ENCODE data around the gene RPRD1B. TPM values are rescaled to one million over a fixed set of nuclear protein-coding genes. Genes with fewer than 3 reads are reported as not detected.

RPRD1B gene
- total and polyA plus RNA-seq, 2 of the 13 experiments (the other 11 are each of a cell fraction or from before 2014, with no cell fraction given): 31.1 to 41.5 TPM

GRCh38 chr20:37986873-37987601, 46.5 kb upstream of the RPRD1B start (continued):
- TF ChIP-seq ZNF432 (CRISPR knock-in tag; IDR thresholded peaks at IDR 0.05; ENCODE audit: borderline replicate concordance) (no peak), ZNF383 (CRISPR knock-in tag; IDR thresholded peaks at IDR 0.05; ENCODE audit: borderline replicate concordance) (0 out of 2 replicates have a peak, but pooled peaks have one; percentile 19), HNF4G (IDR thresholded peaks at IDR 0.05; ENCODE audit: borderline replicate concordance, low read depth, low read length) (peak; percentile 46), HNF4G (CRISPR knock-in tag; IDR thresholded peaks at IDR 0.05; ENCODE audit: borderline replicate concordance, low read depth) (no peak), ZSCAN21 (CRISPR knock-in tag; IDR thresholded peaks at IDR 0.05; ENCODE audit: borderline replicate concordance) (no peak), ZFX (CRISPR knock-in tag; IDR thresholded peaks at IDR 0.05; ENCODE audit: low read depth) (peak; percentile 71), ZNF543 (CRISPR knock-in tag; IDR thresholded peaks at IDR 0.05) (0 out of 2 replicates have a peak, but pooled peaks have one; percentile 21), ADNP (CRISPR knock-in tag; IDR thresholded peaks at IDR 0.05) (no peak), ZNF430 (CRISPR knock-in tag; IDR thresholded peaks at IDR 0.05) (no peak), DZIP1 (CRISPR knock-in tag; IDR thresholded peaks at IDR 0.05) (no peak)
- TF ChIP-seq, protein P1, sequence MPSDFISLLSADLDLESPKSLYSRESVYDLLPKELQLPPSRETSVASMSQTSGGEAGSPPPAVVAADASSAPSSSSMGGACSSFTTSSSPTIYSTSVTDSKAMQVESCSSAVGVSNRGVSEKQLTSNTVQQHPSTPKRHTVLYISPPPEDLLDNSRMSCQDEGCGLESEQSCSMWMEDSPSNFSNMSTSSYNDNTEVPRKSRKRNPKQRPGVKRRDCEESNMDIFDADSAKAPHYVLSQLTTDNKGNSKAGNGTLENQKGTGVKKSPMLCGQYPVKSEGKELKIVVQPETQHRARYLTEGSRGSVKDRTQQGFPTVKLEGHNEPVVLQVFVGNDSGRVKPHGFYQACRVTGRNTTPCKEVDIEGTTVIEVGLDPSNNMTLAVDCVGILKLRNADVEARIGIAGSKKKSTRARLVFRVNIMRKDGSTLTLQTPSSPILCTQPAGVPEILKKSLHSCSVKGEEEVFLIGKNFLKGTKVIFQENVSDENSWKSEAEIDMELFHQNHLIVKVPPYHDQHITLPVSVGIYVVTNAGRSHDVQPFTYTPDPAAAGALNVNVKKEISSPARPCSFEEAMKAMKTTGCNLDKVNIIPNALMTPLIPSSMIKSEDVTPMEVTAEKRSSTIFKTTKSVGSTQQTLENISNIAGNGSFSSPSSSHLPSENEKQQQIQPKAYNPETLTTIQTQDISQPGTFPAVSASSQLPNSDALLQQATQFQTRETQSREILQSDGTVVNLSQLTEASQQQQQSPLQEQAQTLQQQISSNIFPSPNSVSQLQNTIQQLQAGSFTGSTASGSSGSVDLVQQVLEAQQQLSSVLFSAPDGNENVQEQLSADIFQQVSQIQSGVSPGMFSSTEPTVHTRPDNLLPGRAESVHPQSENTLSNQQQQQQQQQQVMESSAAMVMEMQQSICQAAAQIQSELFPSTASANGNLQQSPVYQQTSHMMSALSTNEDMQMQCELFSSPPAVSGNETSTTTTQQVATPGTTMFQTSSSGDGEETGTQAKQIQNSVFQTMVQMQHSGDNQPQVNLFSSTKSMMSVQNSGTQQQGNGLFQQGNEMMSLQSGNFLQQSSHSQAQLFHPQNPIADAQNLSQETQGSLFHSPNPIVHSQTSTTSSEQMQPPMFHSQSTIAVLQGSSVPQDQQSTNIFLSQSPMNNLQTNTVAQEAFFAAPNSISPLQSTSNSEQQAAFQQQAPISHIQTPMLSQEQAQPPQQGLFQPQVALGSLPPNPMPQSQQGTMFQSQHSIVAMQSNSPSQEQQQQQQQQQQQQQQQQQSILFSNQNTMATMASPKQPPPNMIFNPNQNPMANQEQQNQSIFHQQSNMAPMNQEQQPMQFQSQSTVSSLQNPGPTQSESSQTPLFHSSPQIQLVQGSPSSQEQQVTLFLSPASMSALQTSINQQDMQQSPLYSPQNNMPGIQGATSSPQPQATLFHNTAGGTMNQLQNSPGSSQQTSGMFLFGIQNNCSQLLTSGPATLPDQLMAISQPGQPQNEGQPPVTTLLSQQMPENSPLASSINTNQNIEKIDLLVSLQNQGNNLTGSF (CRISPR knock-in tag; IDR thresholded peaks at IDR 0.05): no peak
- TF ChIP-seq, protein P2, sequence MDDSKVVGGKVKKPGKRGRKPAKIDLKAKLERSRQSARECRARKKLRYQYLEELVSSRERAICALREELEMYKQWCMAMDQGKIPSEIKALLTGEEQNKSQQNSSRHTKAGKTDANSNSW (CRISPR knock-in tag; IDR thresholded peaks at IDR 0.05; ENCODE audit: borderline replicate concordance): no peak
- TF ChIP-seq, protein P3, sequence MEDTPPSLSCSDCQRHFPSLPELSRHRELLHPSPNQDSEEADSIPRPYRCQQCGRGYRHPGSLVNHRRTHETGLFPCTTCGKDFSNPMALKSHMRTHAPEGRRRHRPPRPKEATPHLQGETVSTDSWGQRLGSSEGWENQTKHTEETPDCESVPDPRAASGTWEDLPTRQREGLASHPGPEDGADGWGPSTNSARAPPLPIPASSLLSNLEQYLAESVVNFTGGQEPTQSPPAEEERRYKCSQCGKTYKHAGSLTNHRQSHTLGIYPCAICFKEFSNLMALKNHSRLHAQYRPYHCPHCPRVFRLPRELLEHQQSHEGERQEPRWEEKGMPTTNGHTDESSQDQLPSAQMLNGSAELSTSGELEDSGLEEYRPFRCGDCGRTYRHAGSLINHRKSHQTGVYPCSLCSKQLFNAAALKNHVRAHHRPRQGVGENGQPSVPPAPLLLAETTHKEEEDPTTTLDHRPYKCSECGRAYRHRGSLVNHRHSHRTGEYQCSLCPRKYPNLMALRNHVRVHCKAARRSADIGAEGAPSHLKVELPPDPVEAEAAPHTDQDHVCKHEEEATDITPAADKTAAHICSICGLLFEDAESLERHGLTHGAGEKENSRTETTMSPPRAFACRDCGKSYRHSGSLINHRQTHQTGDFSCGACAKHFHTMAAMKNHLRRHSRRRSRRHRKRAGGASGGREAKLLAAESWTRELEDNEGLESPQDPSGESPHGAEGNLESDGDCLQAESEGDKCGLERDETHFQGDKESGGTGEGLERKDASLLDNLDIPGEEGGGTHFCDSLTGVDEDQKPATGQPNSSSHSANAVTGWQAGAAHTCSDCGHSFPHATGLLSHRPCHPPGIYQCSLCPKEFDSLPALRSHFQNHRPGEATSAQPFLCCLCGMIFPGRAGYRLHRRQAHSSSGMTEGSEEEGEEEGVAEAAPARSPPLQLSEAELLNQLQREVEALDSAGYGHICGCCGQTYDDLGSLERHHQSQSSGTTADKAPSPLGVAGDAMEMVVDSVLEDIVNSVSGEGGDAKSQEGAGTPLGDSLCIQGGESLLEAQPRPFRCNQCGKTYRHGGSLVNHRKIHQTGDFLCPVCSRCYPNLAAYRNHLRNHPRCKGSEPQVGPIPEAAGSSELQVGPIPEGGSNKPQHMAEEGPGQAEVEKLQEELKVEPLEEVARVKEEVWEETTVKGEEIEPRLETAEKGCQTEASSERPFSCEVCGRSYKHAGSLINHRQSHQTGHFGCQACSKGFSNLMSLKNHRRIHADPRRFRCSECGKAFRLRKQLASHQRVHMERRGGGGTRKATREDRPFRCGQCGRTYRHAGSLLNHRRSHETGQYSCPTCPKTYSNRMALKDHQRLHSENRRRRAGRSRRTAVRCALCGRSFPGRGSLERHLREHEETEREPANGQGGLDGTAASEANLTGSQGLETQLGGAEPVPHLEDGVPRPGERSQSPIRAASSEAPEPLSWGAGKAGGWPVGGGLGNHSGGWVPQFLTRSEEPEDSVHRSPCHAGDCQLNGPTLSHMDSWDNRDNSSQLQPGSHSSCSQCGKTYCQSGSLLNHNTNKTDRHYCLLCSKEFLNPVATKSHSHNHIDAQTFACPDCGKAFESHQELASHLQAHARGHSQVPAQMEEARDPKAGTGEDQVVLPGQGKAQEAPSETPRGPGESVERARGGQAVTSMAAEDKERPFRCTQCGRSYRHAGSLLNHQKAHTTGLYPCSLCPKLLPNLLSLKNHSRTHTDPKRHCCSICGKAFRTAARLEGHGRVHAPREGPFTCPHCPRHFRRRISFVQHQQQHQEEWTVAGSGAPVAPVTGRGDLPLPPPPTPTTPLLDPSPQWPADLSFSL (CRISPR knock-in tag; IDR thresholded peaks at IDR 0.05): 0 out of 2 replicates have a peak, but pooled peaks have one; percentile 11
